Stimulated activated CD8-positive, alpha-beta memory T cell treated with anti-CD3 and anti-CD28 coated beads, Interleukin-2, amount 100 ng/mL, for 1 hour (primary cell): Measurements from ENCODE around the gene MRC2.

Experiments used
- DNase-seq, 2 donors: peaks; one replicate each; pipeline ENCODE4 v3.0.0-alpha.2; 2020; ENCODE audit warnings: low read depth in 2 of 2

The MRC2 gene

GRCh38 chr17:62723842-62724241 lies 96.4 kb downstream of the MRC2 start:
- DNase-seq, result no peak

GRCh38 chr17:62724398-62725146 lies 97.1 kb downstream of the MRC2 start:
- peak; percentile 35 to 38 for DNase-seq

- no peak for DNase-seq
Measured at GRCh38 chr17:62725791-62726249, 98.3 kb downstream of the MRC2 start.

GRCh38 chr17:62727916-62728672 lies 100.6 kb downstream of the MRC2 start:
- no peak for DNase-seq

GRCh38 chr17:62732125-62732524 lies 104.7 kb downstream of the MRC2 start:
- DNase-seq, result no peak

GRCh38 chr17:62735044-62735651 lies 107.7 kb downstream of the MRC2 start:
- DNase-seq, result no peak

- DNase-seq, result no peak
Measured at GRCh38 chr17:62737513-62737912, 110.0 kb downstream of the MRC2 start.

GRCh38 chr17:62738281-62738680 lies 110.8 kb downstream of the MRC2 start:
- DNase-seq, result no peak

- no peak for DNase-seq
Measured at GRCh38 chr17:62739645-62740388, 112.3 kb downstream of the MRC2 start.

GRCh38 chr17:62741290-62741689 lies 113.8 kb downstream of the MRC2 start:
- no peak for DNase-seq
